Stomach (tissue), 9 donors: Measurements from ENCODE around the gene PATL1. TPM values are rescaled to one million over a fixed set of nuclear protein-coding genes. Genes with fewer than 3 reads are reported as not detected.
A peak's percentile ranks its signal among the peaks of the same experiment; 100 is the strongest.

Source experiments
- DNase-seq, 2 donors: peaks; one replicate each; pipeline versions ENCODE4 v3.0.0 to v3.0.0-alpha.2; 2013 to 2019
- H3K27ac ChIP-seq, 5 donors: fragments of 200-600 bp in 4 of 5; sonication (generic) in 4 of 5; one replicate each; pipeline ENCODE4 v1.5.1; 2013 to 2019; ENCODE audit warnings: mild to moderate bottlenecking in 1 of 5, moderate library complexity in 1 of 5
- H3K27me3 ChIP-seq, 3 donors: fragments of 200-600 bp; sonication (generic); one replicate each; pipeline ENCODE4 v1.5.1; 2017 to 2019; ENCODE audit warnings: mixed run types in 1 of 3
- H3K36me3 ChIP-seq, 4 donors: fragments of 200-600 bp; sonication (generic); 1 replicate in 3 of 4; 2 replicates in 1 of 4; pipeline ENCODE4 v1.5.1; 2016 to 2019
- H3K4me1 ChIP-seq, 4 donors: fragments of 200-600 bp; sonication (generic); one replicate each; pipeline ENCODE4 v1.5.1; 2016 to 2019
- H3K4me3 ChIP-seq, 4 donors: fragments of 200-600 bp; sonication (generic) in 3 of 4; one replicate each; pipeline ENCODE4 v1.5.1; 2016 to 2019; ENCODE audit warnings: mild to moderate bottlenecking in 1 of 4
- H3K9me3 ChIP-seq, 4 donors: fragments of 200-600 bp; sonication (generic); one replicate each; pipeline ENCODE4 v1.5.1; 2016 to 2019
- EP300 ChIP-seq: sonication (generic); formaldehyde crosslinking; IDR thresholded peaks from one replicate; pipeline ENCODE4 v1.6.1; 2017; ENCODE audit warnings: antibody characterized with exemption
- POLR2A ChIP-seq, 4 donors: fragments of 450-650 bp; IDR thresholded peaks; one replicate each; pipeline ENCODE4 v1.6.1; 2016; ENCODE audit warnings: antibody characterized with exemption in 4 of 4, control low read depth in 2 of 4, mild to moderate bottlenecking in 1 of 4, moderate library complexity in 1 of 4
- POLR2AphosphoS5 ChIP-seq, 3 donors: sonication (generic); formaldehyde crosslinking; IDR thresholded peaks; one replicate each; pipeline ENCODE4 v1.6.1; 2016; ENCODE audit warnings: antibody characterized with exemption in 3 of 3
- WGBS, 5 donors: extraction: QIAGEN DNeasy Blood & Tissue Kit in 3 of 5; methylation state at CpG; one replicate each; pipeline versions ENCODE4 v1.1.5 to v1.1.7; 2013 to 2018; 5-methylcytosine and 5-hydroxymethylcytosine counted together
- intact Hi-C: fragments of 100-400 bp; cut with DNase I; formaldehyde crosslinking; loops from one replicate; pipeline ENCODE4 v1.15.1; 2023; ENCODE audit warnings: low total_unique reads
- polyA plus RNA-seq, 3 donors: library from polyadenylated mRNA; stranded (reverse); fragments of 200-250 nt; gene quantifications; one replicate each; pipeline ENCODE4 v1.2.3, GENCODE V29; 2013
- total RNA-seq, 5 donors: library from RNA; depleted of rRNA; stranded (reverse); fragments of >200 nt; gene quantifications; one replicate each; pipeline versions ENCODE4 v1.1.0 to v1.2.3, GENCODE V29; 2014 to 2016
- TF ChIP-seq, protein P1 (sequence below), 7 experiments: fragments of 450-650 bp in 4 of 7; fragments of 200-600 bp in 3 of 7; sonication (generic) in 3 of 7; IDR thresholded peaks; one replicate each; pipeline ENCODE4 v1.5.1; 2016 to 2019; ENCODE audit warnings: antibody characterized with exemption in 7 of 7, control low read depth in 2 of 7, mild to moderate bottlenecking in 1 of 7
- donor health status: healthy with polysubstance abuse.
- donor health status: Bipolar disorder and iron deficiency.
- donor health status: healthy.

Gene PATL1
- total and polyA plus RNA-seq, 8 donors: 7.5 to 16.7 (median 10.1) TPM

DNA sequence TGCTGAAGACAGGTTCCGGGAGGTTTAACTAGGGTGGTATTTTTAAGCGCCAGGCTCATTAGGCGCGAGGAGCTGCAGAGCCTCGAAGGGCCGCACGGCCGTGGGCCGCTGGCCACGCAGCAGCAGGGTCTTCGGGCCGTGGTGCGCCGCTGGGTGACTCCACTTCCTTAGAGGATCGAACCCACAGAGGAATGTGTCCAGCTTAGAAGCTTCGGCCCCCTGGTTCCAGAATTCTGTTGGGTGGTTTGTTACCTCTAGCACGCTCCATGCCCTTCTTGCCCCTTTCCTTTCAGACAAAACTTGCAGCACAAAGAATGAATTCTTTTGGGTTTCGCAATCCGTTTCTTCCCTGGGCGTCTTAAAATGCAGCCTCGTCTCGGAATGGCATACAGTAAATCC, 773 bp upstream of the PATL1 start:
- Histone ChIP-seq H3K27ac (peak overlapping the region; percentile 97 to 99 (median 98)), H3K9me3 (no peaks in the 10 kb centered on the region), H3K36me3 (peaks cover 5 to 22% (median 21%) of the 10 kb centered on the region in 4 donors), H3K27me3 (no peaks in the 10 kb centered on the region), H3K4me3 (peak overlapping the region; percentile 80 to 92 (median 90)), H3K4me1 (peaks cover 19 to 47% (median 36%) of the 10 kb centered on the region in 4 donors)
- DNase-seq: peak in 1 of 2 donors; percentile 34
- TF ChIP-seq POLR2A (IDR thresholded peaks at IDR 0.05) (no peak), POLR2AphosphoS5 (IDR thresholded peaks at IDR 0.05) (no peak), EP300 (no peak)
- TF ChIP-seq, protein P1, sequence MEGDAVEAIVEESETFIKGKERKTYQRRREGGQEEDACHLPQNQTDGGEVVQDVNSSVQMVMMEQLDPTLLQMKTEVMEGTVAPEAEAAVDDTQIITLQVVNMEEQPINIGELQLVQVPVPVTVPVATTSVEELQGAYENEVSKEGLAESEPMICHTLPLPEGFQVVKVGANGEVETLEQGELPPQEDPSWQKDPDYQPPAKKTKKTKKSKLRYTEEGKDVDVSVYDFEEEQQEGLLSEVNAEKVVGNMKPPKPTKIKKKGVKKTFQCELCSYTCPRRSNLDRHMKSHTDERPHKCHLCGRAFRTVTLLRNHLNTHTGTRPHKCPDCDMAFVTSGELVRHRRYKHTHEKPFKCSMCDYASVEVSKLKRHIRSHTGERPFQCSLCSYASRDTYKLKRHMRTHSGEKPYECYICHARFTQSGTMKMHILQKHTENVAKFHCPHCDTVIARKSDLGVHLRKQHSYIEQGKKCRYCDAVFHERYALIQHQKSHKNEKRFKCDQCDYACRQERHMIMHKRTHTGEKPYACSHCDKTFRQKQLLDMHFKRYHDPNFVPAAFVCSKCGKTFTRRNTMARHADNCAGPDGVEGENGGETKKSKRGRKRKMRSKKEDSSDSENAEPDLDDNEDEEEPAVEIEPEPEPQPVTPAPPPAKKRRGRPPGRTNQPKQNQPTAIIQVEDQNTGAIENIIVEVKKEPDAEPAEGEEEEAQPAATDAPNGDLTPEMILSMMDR (IDR thresholded peaks at IDR 0.05): no peak
- intact Hi-C loops: loop anchor here (10.0 kb wide), 1 partner anchor 125 kb away; no protein-coding TSS in a partner anchor
- 2 to 6% (median 4%) methylated on average over 20 to 22 of the region's 22 CpGs for WGBS, 5 donors

DNA sequence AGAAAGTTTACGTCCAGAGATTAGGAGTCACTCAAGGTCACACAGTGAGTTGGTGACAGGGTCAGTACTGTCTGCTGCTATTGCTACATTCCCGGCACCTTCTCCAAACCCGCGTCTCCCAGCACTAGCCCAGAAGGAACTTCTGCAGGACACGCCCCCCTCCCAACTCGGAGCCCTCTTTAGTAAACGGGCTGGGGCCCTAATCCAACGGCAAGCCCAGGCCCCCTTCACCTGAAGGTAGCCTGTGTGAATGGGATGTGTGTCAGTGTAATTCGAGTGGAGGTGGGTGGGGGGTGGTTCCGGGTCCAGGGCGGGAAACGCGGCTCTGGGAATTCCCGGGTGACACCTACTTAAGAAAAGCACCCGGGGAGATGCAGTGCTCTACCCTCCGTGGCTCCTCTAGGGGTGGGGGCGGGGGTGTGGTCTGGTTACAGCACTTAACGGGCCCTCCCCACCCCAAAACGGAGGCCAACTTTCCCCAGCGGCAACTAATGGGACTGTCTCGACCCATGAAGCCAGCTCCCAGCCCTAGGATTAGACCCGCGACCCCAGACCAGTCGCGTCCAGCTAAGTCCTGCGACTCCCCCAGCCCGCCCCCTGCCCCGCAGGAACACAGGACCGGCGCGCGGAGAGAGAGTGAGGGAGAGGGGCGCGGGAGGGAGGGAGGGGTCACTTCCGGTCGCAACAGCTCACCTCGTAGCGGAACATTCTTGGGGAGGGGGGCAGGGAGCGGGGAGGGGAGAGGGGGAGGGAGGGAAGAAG, 468 bp downstream of the PATL1 start:
- TF ChIP-seq, protein P1 (IDR thresholded peaks at IDR 0.05): peak in 1 of 7 experiments; percentile 11
- TF ChIP-seq POLR2AphosphoS5 (IDR thresholded peaks at IDR 0.05): no peak
- peaks cover 19 to 60% (median 39%) of the 10 kb centered on the region in 4 donors for H3K4me1 ChIP-seq
- 0 to 1% (median 1%) methylated on average over 16 to 39 of the region's 39 CpGs for WGBS, 5 donors
- intact Hi-C loops: no loop called here
- no peaks in the 10 kb centered on the region for H3K27me3 ChIP-seq
- peak in 1 of 2 donors; percentile 31 for DNase-seq
- peak overlapping the region; percentile 80 to 92 (median 90) for H3K4me3 ChIP-seq
- H3K9me3 ChIP-seq: no peaks in the 10 kb centered on the region
- peak overlapping the region; percentile 97 to 99 (median 98) for H3K27ac ChIP-seq
- H3K36me3 ChIP-seq: peaks cover 5 to 34% (median 33%) of the 10 kb centered on the region in 4 donors

DNA sequence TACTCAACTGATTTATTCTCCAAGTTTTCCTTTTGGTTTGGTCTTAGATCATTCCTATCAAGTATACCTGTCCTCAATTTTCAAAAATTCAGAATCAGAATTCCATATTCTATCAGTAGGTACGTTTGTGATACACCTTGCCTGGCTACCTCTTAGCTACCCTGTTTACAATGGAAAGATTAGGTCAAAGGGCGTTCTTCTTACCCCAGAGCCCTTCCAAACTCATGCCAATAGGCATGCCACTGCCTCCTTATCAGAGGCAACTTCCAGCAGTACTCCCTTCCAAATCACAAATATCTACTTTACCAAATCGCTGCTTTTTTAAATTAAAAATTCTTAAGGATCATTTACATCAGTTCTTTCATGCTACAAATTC, 1.0 kb downstream of the PATL1 start:
- TF ChIP-seq POLR2A (IDR thresholded peaks at IDR 0.05) (no peak), POLR2AphosphoS5 (IDR thresholded peaks at IDR 0.05) (no peak), EP300 (no peak)
- TF ChIP-seq, protein P1 (IDR thresholded peaks at IDR 0.05): no peak
- no peaks in the 10 kb centered on the region for H3K27me3 ChIP-seq
- peaks cover 5 to 40% (median 39%) of the 10 kb centered on the region in 4 donors for H3K36me3 ChIP-seq
- H3K4me3 ChIP-seq: peak overlapping the region; percentile 80 to 92 (median 90)
- H3K9me3 ChIP-seq: no peaks in the 10 kb centered on the region
- H3K4me1 ChIP-seq: peaks cover 19 to 64% (median 40%) of the 10 kb centered on the region in 4 donors
- intact Hi-C loops: no loop called here
- 11 to 22% (median 14%) methylated on average over 3 of the region's 3 CpGs for WGBS, 5 donors
- H3K27ac ChIP-seq: peak overlapping the region; percentile 97 to 99 (median 98)
- DNase-seq: peak in 1 of 2 donors; percentile 4

DNA sequence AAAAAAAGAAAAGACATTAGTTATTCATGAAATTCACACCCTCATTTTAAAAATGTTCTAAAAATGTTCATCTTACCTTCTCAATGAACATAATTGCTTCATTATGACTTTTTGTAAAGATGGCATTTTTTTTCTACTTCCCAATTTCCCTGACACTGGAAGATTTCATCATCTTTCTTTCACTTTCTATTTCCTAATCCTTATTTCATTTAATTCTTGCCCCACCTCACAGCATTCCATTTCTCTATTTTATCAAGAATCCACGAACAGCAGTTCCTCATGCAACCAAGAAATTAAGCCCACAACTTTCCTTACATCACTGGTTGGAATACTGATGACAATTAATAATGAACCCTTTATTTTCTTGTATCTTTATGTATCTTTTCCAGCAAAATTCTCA, 1.9 kb downstream of the PATL1 start:
- no peak for DNase-seq
- TF ChIP-seq EP300 (no peak), POLR2AphosphoS5 (IDR thresholded peaks at IDR 0.05) (no peak), POLR2A (IDR thresholded peaks at IDR 0.05) (no peak)
- TF ChIP-seq, protein P1 (IDR thresholded peaks at IDR 0.05): no peak
- H3K4me3 ChIP-seq: peak overlapping the region in 1 of 4 donors; percentile 90
- intact Hi-C loops: no loop called here
- H3K27me3 ChIP-seq: no peaks in the 10 kb centered on the region
- peaks cover 5 to 48% (median 47%) of the 10 kb centered on the region in 4 donors for H3K36me3 ChIP-seq
- H3K4me1 ChIP-seq: peaks cover 19 to 71% (median 40%) of the 10 kb centered on the region in 4 donors
- no peaks in the 10 kb centered on the region for H3K9me3 ChIP-seq
- 11 to 34% (median 19%) methylated on average over 1 of the region's 1 CpG for WGBS, 5 donors
- peak overlapping the region in 4 of 5 donors; percentile 97 to 98 (median 98) for H3K27ac ChIP-seq
